Tongue (tissue), 2 donors: Measurements from ENCODE around the gene ZNF439. TPM values are rescaled to one million over a fixed set of nuclear protein-coding genes. Genes with fewer than 3 reads are reported as not detected.
"Not testable (repeated sequence)": the region's sequence is repeated elsewhere in the genome, so short reads cannot be mapped to it uniquely, and the experiment has no call there.

Experiments
- DNase-seq: peaks from one replicate; pipeline ENCODE4 v3.0.0-alpha.2; 2015
- total RNA-seq: library from RNA; depleted of rRNA; stranded (reverse); fragments of >200 nt; gene quantifications from one replicate; pipeline ENCODE4 v1.2.3, GENCODE V29; 2014

ZNF439 gene
- total RNA-seq, 1 donor from 2014 or later = 8.1 TPM

DNA sequence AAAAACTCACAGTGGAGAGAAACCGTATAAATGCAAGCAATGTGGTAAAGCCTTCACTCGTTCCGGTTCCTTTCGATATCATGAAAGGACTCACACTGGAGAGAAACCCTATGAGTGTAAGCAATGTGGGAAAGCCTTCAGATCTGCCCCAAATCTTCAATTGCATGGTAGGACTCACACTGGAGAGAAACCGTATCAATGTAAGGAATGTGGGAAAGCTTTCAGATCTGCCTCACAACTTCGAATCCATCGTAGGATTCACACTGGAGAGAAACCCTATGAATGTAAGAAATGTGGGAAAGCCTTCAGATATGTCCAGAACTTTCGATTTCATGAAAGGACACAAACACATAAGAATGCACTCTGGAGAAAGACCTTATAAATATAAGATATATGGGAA, 19.7 kb downstream of the ZNF439 start:
- DNase-seq = no peak

DNA sequence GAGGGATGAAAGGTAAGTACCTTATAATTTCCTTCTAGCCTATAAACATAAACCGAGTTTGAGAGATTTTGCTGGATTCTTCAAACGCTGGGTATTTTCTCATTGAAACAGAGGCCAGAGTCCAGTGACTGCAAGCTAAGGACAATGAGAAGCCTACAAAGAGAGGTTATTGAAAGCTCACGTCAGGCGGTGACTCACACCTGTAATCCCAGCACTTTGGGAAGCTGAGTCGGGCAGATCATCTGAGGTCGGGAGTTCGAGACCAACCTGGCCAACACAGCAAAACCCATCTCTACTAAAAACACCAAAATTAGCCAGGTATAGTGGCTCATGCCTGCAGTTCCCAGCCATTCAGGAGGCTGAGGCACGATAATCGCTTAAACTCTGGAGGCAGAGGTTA, 24.1 kb downstream of the ZNF439 start:
- DNase-seq = no peak

DNA sequence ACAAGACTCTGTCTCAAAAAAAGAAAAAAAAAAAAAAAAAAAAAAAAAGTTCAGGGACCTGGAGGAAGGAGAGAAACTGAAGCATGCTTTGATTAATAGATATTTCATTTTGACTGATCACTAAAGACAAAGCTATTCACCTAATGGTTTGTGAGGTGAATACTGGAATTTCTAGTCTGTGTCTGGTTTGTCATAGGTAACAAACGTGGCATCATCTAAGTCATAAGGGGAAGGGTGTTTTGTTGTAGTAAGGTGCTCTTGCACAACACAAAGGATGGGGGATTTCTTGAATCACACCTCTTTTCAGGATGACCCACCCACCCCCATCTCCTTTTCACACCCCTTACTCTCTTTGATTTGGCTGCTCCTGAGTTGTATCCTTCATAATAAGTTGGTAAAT, 25.2 kb downstream of the ZNF439 start:
- DNase-seq = no peak

DNA sequence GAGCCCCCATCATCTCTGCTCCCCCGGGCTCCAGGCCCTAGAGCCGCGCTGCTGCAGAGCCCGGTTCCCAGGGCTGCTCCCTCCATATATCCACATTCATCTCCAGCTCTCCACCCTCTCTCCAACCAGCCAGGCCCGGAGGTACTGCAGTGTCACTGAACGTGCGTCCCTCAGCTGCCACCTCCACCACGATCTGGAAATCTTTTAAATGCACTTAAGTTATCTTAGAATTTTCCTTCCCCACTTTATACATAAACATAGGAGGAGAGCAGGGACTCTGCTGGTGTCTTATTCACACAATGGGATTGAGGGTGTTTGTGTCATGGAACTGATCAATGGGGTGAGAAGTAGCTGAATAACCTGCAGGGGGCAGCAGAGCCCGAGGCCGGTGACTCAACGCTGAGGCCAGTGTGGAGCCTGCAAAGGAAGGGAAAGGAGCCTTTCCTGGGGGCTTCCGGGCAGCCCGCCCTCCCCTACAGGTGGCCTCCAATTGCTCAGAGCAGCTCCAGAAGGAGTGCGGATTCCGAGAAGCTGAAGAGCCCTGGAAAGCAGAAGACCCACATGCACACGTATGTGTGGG, 31.3 kb downstream of the ZNF439 start:
- DNase-seq = not testable (repeated sequence)

DNA sequence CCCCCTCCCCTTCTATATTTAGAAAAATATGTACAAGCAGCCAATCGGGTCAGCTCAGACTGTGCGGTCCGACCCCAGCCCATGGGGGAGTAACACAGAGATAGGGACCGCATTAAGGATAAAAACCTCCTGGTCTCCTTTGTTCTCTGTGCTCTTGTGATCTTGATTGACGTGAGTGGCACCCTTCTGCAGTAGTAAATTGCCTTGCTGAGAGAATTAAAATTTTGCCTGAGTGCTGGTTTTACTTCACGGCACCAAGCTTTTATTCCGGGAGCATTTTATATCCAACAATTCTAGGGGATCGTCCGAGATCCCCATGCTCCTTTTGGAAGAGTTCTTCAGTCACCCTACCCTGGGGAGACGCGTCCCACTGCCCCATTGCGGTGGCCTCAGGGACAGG, 32.1 kb downstream of the ZNF439 start:
- no peak for DNase-seq

DNA sequence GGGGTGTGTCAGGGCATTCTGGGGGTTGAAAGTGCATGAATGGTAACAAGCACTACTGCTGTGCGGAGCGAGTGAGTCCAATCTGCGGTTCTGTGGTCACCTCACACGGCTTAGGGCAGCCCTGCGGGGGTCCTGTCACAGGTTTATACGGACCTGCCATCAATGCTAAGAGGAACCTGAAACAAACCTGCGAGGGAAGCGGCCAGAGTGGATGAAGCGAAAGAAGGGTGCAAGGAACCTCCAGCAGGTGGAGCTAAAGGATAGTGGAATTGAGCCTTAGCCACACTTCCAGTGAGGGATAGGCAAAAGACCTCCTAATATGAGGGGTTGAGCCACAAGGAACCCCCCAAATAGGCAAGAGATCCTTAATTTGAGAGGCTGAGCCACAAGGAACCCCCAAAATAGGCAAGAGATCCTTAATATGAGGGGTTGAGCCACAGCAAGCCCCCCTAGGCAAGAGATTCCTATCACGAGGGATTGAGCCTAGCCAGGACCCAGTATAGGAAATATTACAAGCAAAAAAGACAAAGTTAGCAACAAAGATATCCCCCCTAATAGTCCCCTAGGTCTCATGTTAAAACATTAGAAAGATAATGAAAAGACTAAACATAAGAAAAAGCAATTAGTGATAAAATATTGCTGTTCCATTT, 32.8 kb downstream of the ZNF439 start:
- peak; percentile 81 for DNase-seq

DNA sequence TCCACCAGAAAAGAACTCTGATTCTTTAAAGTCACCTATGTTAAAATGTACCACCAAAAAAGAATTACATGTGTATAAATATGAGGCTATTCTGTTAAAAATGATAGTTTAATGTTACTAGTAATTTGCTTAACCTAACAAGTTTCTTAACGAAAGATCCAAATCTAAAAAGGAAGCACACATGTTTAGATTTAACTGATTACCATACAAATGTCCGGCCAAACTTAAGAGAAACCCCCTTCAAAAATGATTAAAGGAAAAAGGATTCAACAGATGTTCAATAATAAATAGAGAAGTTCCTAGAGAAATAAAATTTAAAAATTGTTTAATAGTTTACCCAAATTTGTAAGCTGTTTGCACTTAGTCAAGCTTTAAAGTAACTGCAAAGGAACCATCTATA, 34.1 kb downstream of the ZNF439 start:
- no peak for DNase-seq

DNA sequence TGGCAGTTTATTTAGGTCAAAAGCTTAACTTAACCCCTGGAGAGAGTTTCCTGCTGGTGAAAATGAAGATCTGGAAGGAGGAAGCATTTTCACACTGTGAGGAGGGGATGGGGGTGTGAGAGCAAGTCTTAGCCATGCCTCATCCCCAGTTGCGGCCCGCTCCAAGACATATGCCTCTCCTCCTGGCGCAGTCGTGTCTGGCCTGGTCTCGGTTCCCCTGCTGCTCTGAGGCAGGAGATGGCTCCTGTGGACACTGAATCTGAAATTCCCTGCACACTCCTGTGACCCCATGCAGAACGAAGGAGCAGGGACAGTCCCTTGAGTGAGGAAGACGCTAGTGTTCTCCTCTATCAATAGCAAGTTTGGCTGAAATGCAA, 38.7 kb downstream of the ZNF439 start:
- no peak for DNase-seq

DNA sequence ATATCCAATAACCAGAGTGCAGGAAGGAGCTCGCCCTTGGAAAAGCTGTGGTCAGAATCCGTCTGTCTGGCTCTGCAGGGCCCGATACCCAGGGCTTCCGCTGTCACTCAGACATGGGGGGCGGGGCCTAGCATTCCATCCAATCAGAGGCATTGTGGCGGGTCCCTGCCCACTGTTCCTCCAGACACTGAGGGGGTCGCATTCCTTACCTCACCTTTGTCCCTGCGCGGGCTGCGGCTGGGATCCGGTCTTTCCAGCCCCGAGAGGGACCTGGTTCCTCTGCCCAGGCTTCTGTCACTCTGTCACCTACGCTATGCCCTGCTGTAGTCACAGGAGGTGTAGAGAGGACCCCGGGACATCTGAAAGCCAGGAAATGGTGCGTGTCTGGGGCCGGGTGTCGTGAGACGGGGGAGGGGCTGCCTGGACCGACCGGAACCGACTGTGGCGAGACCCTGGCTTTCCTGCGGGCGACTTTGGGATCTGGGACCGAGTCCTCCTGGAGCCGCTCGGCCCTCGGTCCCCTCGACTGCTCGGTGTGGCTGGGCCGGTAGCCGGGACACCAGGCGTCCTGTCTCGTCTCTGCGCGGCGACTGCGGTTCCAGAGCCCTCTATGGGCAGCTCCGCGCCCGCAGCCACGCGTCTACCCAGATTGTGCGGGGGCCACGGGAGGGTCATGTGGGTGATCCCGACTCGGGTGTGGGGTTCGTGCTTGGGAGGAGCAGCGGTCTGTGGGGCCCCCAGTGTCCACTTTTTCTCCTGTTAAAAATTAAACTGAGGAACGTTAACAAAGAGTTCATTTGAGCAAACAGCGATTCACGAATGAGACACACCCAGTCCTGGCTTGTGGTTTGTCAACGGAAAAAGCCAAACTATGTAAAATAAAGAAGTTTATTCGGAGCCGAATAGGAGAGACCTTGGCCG, 39.3 kb downstream of the ZNF439 start, which contains the start of gene ZNF69:
Gene ZNF69 (plus strand): TSS at position 172 of the 921 bp plus-strand sequence. CDS start 142 bp downstream, at position 314.
- DNase-seq = peak; percentile 88

DNA sequence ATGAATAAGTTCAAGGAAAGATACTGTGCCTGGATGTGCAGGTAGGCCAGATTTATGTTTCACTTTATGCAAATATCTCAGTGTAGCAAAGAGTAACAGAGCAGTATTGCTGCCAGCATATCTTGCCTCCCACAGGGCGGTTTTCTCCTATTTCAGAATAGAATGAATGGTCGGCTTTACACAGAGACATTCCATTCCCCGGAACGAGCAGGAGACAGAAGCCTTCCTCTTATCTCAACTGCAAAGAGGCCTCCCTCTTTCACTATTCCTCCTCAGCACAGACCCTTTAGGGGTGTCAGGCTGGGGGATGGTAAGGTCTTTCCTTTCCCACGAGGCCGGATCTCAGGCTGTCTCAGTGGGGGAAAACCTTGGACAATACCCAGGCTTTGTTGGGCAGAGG, 41.4 kb downstream of the ZNF439 start:
- not testable (repeated sequence) for DNase-seq

DNA sequence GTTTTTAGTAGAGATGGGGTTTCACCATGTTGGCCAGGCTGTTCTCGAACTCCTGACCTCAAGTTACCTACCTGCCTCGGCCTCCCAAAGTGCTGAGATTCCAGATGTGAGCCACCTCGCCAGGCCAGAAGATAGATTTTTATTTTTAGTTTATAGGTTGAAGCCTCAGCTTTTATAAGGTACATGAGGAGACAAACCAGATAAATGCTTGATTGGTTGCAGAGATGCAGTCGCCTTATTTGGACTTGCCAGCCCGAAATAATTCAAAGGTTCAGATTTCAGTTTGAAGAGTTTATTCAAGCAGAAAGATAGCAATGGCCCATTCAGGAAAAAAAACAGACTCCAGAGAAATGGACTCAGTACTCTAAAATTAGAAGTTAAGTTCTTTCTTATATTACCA, 42.1 kb downstream of the ZNF439 start:
- no peak for DNase-seq

DNA sequence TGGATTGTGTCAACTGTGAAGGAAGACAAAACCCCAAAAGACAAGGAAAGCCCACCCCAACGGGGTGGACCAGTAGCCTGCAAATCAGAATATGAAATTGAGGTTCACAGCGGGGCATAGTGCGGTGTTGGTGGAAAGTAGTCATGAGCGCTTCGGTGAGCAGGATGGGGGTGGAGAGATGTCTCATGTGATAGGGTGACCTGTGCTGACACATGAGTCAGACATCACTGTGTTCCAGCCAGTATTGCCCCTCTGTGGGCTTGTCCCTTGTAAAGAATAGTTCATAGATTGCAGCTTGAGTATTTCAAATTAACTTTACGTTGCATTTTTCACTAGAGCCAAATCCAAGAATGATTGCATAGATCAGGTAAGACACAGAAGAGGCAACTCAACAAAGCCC, 46.3 kb downstream of the ZNF439 start:
- DNase-seq = no peak

DNA sequence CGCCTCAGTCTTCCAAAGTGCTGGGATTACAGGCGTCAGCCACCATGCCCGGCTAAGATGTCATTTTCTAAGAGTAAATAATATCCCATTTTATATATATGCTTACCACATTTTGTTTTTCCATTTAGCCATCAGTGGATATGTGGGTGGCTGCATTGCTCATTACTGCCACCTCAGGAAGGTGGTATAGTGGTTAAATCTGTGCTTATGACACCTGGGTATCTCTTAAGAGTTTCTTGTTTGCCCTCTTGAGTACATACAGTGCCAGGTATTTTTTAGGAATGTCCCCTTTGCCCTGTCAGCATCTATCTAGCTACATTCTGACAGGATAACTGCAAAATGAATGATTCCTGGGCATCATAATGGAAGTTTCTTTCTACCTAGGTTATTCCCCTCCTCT, 53.7 kb downstream of the ZNF439 start:
- no peak for DNase-seq

DNA sequence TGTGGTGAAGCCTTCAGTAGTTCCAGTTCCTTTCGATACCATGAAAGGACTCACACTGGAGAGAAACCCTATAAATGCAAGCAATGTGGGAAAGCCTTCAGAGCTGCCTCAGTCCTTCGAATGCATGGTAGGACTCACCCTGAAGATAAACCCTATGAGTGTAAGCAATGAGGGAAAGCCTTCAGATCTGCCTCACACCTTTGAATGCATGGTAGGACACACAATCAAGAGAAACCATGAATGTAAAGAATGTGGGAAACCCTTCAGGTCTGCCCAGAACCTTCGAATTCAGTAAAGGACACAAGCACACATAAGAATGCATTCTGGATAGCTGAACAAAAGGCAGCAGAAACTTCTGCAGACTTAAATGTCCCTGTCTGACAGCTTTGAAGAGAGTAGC, 57.4 kb downstream of the ZNF439 start:
- DNase-seq = no peak

DNA sequence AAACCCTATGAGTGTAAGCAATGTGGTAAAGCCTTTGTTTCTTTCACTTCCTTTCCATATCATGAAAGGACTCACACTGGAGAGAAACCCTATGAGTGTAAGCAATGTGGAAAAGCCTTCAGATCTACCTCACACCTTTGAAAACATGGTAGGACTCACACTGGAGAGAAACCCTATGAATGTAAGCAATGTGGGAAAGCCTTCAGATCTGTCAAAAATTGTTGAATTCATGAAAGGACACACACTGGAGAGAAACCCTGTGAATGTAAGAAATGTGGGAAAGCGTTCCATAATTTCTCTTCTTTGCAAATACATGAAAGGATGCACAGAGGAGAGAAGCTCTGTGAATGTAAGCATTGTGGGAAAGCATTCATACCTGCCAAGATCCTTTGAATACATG, 63.4 kb downstream of the ZNF439 start:
- not testable (repeated sequence) for DNase-seq

DNA sequence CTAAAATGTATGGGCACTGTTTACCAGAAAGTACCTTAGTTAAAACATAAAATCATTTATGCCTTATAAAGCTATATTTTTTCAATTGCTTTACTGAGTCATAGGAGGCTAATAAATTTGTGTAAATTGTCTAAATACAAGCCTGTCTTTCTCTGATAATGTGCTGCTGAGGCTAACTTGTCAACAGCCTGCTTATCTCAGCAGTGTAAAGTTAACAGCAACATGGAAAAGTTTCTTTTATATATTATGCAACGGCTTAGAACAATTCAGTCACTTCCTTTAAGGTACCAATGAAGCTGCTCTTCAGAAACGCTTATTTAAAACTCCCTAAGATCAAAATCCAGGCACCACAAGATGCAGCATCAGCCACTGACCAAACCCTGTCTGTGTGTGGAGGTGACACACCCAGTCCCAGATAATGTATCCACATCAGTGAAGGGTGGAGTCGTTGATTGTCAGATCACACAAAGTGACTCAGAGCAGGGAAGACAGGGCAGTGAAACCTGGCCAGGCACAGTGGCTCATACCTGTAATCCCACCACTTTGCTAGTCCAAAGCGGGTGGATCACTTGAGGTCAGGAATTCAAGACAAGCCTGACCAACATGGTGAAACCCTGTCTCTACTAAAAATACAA, 66.0 kb downstream of the ZNF439 start:
- not testable (repeated sequence) for DNase-seq

Other genes starting within 250 kb of the ZNF439 start
- 8.5 TPM for gene ZNF823, start 109.8 kb upstream of the ZNF439 start, total RNA-seq
- gene ZNF441, start 81.7 kb upstream of the ZNF439 start, total RNA-seq = 16.2 TPM
- 4.4 TPM for gene ZNF491, start 50.2 kb upstream of the ZNF439 start, total RNA-seq
- gene ZNF440, start 34.5 kb upstream of the ZNF439 start, total RNA-seq = 9.8 TPM
- gene ZNF69, start 39.1 kb downstream of the ZNF439 start, total RNA-seq = 9.8 TPM
- gene ZNF700, start 76.4 kb downstream of the ZNF439 start, total RNA-seq = 14.2 TPM
- 4.4 TPM for gene ZNF763, start 116.3 kb downstream of the ZNF439 start, total RNA-seq
- 11.9 TPM for gene ZNF433, start 187.0 kb downstream of the ZNF439 start, total RNA-seq
- not detected for gene ZNF878, start 204.2 kb downstream of the ZNF439 start, total RNA-seq
- gene ZNF844, start 216.0 kb downstream of the ZNF439 start, total RNA-seq = 24.4 TPM